GM21528 (cell line): ENCODE data around the gene FEN1.
A peak's percentile ranks its signal among the peaks of the same experiment; 100 is the strongest.

Experiments used
- ATAC-seq: cut with Tn5 transposase; IDR thresholded peaks from one replicate; pipeline ENCODE4 v1.9.1; 2021; ENCODE audit warnings: mild to moderate bottlenecking, moderate library complexity; ENCODE audit not compliant: unreplicated experiment, low FRiP score

FEN1 gene

DNA sequence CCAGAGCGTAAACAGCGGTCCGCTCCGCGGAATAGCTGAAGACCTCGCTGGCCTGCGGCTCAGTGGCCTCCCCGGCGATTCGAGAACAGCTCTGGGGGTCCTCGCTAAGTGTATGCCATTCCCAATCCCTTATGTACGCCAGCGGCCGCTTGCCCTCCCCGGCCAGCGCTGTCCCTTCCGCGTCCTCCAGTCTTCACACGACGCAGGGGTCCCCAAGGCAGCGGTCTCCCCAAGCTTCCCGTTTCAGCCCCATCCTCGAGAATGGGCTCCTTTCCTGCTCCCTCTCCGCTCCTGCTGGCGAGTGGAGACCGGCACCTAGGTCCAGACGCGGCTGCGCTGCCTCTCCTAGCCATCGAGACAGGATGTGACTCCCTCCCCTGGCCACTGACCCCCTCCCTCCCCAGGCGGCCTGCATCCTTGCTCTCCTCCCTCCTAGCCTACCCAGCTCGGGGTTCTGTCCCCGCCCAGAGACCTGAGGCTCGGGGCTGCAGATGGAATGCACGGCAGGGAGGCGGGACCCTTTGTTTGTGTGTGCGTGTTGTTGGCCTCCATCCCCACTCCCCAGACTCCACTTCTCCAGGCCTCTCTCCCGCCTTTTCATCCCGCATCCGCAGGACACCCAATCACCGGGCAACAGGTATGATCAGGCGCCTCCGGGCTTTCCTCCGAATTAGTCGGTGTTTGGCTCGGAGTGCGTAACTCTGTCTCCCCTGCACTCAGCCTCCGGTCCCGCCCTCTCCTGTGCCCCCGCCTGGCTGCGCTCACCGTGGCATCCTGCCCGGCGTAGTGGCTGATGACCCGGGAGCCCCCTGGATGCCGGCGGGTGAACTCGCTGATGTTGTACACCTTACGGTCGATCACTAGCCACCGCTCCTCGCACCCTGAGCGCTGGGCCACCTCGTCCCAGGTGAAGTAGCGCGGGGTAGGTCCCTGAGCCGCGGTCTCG lies 23.4 kb downstream of the FEN1 start:
- ATAC-seq, result peak; percentile 27

DNA sequence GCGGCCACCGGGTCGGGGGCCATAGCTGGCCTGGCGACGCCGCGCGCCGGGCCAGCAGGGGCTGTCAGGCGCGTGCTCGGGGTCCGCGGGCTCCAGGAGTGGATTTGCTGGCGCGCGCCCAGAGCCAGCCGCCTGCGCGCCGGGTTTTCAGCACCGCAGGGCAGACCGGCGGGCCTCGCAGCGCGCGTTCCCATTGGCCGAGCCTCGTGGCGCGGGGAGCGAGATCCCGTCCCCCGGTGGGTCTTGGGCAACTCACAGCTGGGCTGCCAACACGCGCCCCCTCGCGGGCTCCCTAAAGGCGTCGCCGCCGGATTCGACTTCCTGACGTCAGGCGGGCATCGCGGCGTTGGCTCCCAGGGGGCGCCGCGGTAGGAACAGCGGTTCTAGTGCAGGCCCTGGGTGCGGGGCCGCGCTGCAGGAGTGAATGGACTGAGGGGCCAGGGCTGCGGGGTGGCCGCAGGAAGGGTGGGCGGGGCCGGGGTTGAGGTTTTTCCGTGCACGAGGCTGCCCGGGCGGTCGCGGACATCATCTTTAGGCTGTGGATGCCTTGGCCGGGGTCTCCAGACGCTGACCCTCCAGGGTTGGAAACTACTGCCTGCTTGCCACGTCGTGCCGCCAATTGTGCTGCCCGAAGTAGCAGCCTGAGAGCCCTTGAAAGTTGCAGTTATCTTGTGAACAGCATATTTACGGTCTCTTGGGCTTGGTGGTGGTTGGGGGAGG lies 24.2 kb downstream of the FEN1 start, which contains the start of gene FADS1:
Gene FADS1, minus strand, starts transcription at position 268 of the 720 bp plus-strand sequence. Its CDS starts 74 bp downstream, at position 194.
- peak; percentile 59 for ATAC-seq

DNA sequence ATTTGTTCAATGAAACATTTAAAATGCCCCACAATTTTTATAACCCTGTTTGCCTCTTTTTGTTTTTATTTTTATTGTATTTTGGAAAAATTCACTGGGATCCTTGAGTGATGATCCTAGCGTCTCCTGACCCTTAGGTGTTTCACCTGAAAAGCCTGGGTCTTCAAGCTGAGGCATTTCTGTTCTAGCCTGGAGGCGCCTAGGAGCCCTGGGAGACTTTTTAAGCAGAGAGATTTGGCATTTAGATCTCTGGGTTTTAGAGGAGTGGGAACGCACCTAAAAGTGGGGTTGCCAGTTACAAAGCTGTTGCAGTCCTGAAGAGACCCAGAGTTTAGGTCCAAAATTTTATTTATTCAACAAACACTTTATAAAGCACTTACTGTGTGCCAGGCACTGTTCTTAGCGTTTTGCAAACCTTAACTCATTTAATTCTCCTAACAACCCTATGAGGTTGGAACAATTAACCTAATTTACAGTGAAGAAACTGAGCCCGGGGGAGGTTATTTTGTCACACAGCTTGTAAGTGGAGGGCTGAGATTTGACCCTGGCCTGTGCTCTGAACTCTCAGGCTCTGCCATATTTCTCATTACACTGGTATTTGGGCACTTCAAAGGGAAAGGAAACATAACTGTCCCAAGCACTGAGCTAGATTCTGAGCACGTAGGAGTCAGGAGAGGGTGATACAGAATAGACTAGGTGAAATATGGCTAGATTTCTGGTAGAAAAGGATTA lies 24.9 kb downstream of the FEN1 start:
- no peak for ATAC-seq

DNA sequence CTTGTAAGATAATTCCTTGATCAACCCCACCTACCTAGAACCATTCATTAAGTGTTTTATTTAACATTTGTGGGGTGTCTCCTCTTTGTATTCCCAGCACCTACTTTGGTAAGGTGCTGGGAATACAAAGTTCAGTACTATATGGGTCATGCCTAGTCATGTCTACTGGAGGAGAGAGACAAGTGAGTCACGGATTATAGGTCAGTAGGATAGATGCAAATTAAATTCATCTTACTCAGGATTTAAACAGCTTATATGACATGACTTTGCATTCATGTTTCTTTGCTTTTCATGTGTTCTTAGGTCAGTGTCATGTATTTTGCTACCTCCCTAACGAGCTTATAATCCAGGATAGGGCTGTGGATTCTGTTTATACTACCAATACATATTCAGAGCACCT lies 27.5 kb downstream of the FEN1 start:
- ATAC-seq, result no peak

DNA sequence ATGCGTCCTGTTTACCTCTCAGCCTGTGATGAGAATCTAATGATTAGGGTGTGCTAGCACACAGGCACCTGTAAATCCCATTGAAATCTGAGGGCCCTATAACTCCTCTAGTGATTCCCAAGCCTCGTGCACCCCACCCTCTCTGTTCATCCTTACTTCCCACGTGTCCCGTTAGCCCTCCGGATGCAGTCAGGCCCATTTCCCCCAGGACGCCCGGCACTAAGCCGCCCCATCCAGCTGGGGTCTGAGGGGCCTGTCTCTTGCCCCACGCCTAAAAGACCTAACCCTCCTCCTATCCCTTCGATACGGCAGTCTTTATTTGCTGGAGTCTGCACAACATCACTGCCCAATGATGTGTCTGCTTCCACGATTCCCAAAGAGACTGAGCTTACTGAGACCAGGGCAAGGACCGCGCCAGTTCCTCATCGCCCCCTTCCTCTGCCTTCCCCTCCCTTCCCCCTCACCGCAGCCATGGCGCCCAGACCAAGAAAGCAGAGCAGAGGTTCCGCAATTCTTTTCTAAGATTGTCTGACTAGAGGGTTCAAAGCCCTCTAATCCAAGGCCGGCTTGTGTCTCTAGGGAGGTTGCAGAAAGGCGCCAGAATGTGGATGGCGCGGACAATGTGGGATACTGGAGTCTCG lies 34.3 kb downstream of the FEN1 start:
- no peak for ATAC-seq

DNA sequence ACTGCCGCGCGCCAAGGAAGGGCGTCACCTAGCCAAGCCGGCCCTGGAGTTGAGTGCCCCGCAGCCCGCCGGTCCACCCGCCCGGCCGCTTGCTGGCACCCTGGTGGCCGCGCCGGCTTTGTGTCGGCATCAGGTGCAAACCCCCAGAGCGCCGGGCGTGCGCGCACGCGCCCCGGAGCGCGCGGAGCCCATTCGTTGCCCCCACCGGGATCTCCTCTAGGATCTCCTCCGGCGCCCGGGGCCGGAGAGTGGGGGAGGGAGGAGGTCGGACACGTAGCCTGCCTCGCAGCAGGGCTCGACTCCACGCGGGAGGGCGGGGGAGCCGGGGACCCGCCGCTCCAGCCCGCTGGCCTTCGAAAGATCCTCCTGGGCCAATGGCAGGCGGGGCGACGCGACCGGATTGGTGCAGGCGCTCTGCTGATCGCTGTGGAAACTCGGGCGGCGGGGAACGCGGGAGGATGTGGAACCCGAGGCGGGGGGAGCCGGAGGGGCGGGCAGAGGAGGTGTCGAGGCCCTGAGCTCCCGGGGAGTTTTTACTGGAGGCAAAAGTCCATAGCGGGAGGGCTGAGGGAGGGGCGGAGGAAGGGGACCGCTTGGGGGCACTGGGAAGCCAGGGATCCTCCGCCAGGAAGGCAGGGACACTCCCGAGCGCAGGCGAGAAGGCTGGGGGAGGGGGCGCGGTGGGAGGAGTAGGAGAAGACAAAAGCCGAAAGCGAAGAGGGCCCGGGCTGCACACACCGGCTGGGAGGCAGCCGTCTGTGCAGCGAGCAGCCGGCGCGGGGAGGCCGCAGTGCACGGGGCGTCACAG lies 35.1 kb downstream of the FEN1 start, which contains the start of gene FADS2:
Gene FADS2, plus strand, starts transcription at position 730 of the 808 bp plus-strand sequence. CDS start 91 bp downstream, outside the sequence.
- peak; percentile 69 for ATAC-seq

DNA sequence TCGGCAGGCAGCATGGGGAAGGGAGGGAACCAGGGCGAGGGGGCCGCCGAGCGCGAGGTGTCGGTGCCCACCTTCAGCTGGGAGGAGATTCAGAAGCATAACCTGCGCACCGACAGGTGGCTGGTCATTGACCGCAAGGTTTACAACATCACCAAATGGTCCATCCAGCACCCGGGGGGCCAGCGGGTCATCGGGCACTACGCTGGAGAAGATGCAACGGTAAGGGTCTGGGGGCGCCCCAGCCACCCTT lies 35.6 kb downstream of the FEN1 start:
- peak; percentile 12 for ATAC-seq

DNA sequence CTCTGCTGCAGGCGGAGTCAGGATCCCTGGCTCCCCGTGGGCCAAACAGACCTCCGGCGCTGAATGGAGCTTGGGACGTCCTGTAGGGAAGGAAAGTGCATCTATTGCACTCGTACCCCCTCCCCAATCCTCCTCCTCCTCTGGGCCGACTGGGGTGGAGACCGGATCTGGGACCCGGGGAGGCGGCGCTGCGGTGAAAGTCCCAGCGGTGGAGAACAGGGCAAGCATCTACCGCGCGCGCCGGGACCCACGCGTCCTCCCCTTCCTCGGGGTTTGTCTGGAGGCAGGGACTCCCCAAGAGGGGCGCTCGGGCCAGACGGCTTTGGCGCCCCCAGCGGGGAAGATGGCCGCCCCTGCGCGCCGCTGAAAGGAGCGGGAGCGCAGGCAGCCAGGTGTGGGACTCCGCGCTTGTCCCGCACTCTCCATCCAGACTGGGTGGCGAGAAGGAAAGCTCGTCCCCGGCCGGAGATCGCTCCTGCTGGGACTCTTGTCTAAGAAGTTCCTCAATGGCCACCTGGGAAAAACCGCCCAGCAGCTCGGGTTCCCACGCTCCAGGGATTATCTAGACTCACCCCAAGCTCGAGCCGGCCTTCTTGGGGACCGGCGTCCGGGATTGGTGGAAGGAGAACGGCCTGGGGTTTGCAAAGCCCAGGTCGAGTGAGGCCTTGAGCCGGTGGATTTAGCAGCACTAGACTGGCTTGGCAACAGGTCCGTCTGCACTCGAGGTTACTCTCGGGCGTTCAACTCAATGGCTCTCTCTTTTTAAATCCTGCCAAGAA lies 36.1 kb downstream of the FEN1 start:
- ATAC-seq, result peak; percentile 24

DNA sequence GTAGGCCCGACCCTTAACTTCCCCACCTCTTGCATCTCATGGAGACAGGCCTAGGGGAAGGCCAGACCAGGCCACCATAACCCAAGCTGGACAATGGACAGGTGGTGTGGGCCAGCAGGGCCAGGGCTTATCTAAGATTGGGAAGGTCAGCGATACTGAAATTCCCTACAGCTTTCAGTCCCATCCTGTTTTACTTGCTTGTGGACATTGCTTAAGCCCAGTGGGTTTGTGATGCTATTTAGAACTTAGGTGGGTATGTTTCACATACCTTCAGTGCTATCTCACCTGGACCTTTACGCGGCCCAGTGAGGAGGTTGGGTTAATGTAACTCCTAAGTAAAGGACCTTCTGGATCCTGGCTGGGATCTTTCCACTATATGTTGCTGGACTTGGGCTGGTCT lies 37.1 kb downstream of the FEN1 start:
- ATAC-seq, result no peak

DNA sequence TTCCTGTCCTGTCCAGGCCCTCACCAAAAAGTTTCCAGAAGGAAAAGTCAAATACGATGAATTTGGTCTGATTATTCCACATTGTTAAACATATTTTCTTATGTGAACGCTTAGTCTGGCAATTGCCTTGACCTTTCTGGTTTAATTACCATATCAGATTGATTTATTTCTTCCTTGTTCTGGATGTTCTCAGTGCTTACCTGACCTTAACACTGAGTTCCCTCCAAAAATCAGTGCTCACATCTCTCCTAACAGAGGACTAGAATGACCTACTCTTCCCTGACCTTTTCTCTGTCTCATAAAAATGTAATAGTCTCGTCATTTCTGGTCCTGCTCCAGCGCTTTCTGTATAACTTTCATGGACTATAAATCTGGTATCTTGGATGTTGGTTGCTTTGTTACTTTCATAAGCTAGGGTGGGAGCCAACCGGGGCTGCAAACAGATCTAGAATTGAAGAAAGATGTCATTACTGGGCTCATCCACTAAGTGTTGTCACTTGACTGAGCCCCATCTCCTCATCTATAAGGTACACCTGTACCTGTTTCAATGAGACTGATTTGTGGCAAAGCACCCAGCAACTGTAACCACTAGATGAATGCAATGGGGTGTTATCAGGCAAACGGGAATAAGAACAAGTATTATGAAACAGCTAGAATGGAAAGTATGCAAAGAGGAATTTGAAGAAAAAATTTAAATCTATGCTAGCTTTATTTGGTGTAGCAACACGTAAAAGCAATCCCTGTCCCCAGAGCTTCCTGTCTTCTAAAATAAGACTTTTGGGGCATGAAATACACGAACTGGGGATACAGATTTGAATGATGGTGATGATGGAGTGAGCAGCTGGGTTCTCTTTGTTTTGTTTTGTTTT lies 37.8 kb downstream of the FEN1 start:
- no peak for ATAC-seq

DNA sequence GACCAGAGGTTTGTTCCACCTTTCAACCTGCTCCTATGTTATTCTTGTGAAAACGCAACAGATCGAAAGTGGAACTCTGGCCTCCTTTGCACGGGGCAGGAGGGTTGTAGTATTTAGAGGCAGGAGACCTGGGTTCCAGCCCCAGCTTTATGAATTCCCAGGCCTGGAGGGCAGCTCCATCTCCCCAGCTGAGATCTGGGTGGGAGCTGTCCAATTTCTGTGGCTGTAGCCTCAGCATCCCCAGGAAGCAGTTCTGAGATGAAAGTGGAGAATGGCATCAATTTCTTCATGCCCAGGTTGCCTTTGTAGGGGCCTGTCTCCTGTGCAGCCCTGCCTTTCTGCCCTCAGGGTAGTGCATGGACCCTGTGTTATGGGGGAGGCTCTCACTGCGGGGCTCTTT lies 39.5 kb downstream of the FEN1 start:
- ATAC-seq, result no peak

DNA sequence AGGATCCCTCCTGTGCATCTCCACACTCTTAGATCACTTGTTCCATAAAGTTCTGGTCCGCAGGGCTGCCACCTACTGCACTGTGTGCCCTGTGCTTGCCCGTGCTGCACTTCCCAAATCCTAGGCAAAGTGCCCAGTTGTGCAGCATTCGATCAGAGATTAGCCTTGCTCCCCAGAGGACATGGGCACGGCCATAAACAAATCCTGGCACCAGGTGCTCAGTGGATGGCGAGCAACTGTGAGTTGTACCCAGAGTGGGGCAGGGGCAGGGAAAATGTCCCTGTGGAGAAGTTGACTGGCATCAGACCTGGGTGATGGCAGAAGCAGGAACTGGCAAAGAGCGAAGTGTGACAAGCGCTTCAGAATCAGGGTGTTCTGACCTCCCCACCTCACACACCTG lies 40.0 kb downstream of the FEN1 start:
- ATAC-seq, result no peak

DNA sequence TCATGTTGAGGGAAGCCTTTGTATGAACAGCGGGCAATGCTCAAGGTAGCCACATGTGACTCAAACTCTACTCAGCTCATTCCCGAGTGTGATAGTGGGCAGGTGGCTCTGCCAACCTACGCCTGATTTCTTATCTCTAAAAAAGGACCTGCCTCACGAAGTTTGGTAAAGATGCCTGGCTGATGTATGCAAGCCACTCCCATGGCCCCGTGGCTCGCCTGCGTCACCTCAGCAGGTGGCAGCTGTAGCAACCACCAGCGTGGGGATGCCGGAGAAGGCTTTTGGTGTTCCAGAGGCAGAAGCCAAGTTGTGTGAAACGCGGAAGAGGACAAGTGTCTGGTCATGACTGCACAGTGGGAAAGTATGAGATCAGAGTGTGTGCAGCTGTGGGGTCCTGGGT lies 40.8 kb downstream of the FEN1 start:
- no peak for ATAC-seq

DNA sequence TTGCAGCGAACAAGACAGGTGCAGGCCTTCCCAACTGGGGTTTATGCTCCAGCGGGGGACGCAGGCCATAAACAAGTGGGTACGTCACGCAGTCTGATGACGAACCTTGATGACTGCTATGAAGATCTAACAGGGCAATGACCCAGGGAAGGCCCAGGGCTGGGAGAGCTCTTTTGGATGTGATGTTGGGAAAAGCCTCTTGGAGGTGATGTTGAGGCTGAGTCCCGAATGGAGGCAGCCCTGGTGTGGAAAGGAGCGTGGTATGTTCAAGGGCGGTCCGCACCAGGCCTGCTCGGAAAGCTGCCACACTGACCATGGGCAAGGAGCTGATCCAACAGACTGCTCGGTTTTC lies 41.2 kb downstream of the FEN1 start:
- ATAC-seq, result no peak

DNA sequence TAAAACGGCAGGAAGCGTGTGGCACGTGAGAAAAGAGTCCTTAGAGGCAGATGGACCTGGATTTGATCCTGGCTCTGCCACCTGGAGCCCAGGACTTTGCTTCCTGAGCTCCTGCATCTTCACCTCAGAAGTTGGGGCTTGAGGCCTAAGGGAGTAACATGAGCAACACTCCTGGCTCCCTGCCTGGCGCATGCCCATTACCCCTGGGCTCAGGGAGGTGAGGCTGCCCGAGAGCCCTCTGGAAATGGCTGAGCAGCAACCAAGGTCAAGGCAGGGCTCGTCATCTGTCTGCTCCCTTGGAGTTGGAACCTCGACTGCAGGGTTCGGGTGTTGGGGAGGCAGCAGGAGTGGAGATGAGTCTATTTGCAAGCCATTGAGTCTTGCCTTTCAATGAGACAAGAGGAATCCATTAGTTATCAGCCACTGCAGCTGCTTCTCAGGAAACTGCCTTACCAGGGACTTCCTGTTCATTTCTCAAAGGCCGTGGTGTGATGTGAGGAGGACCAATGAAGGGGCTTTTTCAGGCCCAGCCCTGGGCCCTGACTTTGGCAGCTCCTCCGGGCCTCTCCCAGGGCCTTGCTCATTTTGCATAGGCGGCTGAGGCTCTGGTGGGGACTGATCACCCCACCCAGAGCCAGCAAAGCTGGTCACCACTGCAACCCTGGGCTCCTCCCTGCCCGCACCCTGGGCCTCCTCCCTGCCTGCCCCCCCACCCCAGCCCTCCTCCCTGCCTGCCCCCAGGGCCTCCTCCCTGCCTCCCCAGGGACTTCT lies 41.8 kb downstream of the FEN1 start:
- ATAC-seq, result peak; percentile 81

DNA sequence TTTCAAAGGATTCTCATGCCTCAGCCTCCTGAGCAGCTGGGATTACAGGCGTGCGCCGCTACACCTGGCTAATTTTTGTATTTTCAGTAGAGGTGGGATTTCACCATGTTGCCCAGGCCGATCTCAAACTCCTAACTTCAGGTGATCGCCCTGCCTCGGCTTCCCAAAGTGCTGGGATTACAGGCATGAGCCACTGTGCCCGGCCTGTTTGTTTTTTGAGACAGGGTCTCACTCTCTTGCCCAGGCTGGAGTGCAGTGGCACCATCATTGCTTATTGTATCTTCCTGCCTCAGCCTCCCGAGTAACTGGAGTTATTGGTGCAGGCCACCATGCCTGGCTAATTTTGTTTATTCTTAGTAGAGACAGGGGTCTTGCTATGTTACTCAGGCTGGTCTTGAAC lies 43.5 kb downstream of the FEN1 start:
- no peak for ATAC-seq

DNA sequence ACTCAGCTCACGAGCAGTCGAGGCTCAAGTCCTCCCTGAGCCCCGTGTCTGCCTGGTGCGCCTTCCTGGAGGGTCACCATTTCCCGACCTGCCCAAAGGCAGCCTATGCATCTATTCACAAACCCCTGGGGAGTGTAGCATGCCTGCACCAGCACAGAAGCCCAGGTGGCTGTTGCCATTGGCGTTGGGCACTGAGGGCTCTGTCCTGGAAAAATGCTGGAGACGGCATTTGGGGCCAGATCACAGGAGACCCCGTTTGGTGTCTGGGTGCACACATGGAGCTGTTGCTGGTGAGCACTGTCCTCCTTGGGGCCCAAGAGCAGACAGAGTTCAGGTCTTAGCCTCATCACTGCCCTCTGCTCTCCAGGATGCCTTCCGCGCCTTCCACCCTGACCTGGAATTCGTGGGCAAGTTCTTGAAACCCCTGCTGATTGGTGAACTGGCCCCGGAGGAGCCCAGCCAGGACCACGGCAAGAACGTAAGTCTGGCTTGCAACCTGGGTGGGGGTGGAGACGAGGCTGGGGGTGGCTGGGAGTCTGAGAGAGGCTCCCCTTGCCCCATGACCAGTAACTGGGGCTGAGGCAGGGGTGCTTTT lies 44.8 kb downstream of the FEN1 start:
- ATAC-seq, result no peak
